Keratinocyte (primary cell): Measurements from ENCODE around the gene KCNG1.

Source experiments
- CTCF ChIP-seq, 3 experiments: IDR thresholded peaks in 1 of 3; conservative IDR thresholded peaks in 1 of 3; optimal IDR thresholded peaks in 1 of 3; 2 replicates in 2 of 3; 3 replicates in 1 of 3; pipeline versions ENCODE3 to v1.5.1; 2011; ENCODE audit warnings: low read length in 3 of 3, mild to moderate bottlenecking in 3 of 3, moderate library complexity in 2 of 3, control low read depth in 1 of 3, inconsistent platforms in 1 of 3; ENCODE audit not compliant: insufficient read depth in 2 of 3; ENCODE audit errors: extremely low read depth in 1 of 3
- EZH2 ChIP-seq: IDR thresholded peaks from one replicate; pipeline ENCODE4 v1.6.1; 2012; ENCODE audit warnings: inconsistent platforms, mild to moderate bottlenecking, low read length, moderate library complexity

GRCh38 chr20:51010932-51011331 lies 12.0 kb downstream of the KCNG1 start:
- TF ChIP-seq CTCF (optimal IDR thresholded peaks at IDR 0.05 in 1 of 3, IDR thresholded peaks at IDR 0.05 in 1 of 3, conservative IDR thresholded peaks at IDR 0.05 in 1 of 3; ENCODE audit: extremely low read depth in 1 of 3, insufficient read depth in 2 of 3, low read length in 3 of 3) (no peak), EZH2 (no peak)
